Stimulated activated CD8-positive, alpha-beta memory T cell treated with anti-CD3 and anti-CD28 coated beads, Interleukin-15, amount 100 ng/mL, for 4 hours (primary cell): ENCODE measurements around the gene DERL3.

ENCODE experiments used
- DNase-seq, 2 donors: peaks; one replicate each; pipeline ENCODE4 v3.0.0-alpha.2; 2020; ENCODE audit warnings: low read depth in 2 of 2

DERL3 gene

DNA sequence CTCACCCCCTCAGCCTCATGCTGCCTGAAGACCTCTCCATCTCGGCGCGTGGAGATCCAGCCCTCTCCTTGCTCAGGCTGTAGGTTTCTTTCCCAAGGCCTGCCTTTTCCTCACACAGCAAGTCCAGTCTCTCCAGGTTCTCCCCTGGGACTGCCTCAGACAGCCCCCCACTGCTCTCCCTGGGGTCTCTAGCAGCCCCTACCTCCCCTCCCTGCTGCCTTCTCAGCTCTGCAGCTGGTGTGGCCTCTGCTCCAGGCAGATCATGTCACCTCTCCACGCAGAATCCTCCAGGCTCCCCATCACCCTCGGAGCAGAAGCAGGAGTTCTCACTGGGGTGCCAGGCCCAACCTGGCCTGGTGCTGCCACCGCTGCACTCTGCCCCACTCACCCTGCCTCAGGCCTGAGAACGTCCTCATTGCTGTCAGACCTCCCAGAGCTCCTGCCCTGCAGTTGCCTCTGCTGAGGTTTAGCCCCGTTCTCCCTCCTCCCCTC, 36.9 kb downstream of the DERL3 start:
- DNase-seq: no peak

GRCh38 chr22:23801238-23801821, 37.5 kb downstream of the DERL3 start:
- no peak for DNase-seq

DNA sequence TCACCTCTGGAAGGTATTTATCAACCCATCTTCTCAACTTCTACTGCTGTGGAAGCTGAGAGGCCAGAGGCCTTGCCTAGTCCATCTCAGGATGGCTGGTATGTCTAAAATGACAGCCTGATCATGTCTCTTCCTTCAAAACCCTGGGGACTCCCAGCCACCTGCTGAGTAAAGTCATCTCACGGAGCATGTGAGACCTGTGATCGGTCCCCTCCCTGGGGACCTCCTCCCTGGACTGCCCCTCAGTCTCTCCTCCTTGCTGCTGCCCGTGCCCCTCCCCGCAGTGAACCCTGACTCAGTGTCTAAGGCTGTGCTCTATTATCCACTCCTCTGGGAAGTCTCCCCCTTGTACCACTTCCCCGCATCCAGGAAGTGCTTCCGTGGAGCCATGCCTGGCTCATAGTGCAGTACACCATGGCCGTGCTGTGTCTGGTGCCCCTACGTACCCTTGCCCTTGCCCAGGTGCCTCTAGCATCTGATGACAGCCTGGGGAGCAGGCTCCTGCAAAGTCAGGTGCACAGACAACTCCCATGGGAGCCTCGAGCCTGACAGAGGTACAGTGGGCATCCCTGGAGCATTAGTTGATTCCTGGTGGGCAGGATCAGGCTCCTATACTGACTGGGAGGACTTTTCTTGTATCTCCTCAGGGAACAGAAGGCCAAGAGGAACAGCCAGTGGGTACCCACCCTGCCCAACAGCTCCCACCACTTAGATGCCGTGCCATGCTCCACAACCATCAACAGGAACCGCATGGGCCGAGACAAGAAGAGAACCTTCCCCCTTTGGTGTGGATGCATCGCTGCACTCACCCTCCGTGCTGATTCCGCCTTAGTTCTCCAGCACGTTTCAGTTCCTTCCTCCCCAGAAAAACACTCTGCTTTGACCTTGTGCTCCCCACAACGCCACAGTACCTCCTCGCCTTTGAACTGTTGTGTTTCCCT, 38.2 kb downstream of the DERL3 start:
- DNase-seq: no peak

GRCh38 chr22:23796461-23796860, 42.3 kb downstream of the DERL3 start:
- DNase-seq: no peak

DNA sequence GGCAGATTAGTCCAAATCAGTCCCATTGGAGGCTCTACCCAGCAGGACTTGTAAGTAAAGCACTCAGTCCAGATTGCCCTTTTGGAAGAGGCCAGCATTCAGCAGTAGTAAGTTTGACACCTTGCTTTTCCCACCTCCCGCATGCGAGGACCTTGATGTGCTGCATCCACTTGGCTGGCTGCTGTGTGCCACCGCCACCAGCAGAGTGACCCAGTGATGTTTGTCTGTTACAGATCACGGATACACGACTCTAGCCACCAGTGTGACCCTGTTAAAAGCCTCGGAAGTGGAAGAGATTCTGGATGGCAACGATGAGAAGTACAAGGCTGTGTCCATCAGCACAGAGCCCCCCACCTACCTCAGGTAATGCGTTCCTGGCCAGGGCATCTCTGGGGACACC, 45.5 kb downstream of the DERL3 start:
- DNase-seq: no peak

GRCh38 chr22:23791738-23792645, 46.8 kb downstream of the DERL3 start:
- DNase-seq: no peak

- DNase-seq: no peak
These were observed 47.7 kb downstream of the DERL3 start for GRCh38 chr22:23790819-23791737.

DNA sequence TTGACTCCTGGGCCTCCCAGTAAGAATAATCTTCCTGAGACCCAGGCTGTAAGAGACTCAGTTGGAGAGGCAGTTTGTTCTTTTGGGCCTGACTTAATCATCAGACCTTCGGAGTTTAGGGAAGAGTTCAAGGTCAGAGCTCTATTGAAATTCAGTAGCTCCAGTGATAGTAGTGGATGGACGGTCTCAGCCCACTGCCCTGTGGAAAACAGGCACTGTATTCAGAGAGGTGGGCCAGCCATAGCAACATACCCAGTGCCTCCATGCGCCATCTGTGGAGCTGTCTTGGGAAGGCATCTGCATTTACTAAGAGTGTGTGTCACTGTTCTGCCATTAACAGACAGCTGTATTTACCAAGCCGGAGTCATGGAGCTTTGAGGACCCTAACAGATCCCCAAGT, 49.2 kb downstream of the DERL3 start:
- no peak for DNase-seq

DNA sequence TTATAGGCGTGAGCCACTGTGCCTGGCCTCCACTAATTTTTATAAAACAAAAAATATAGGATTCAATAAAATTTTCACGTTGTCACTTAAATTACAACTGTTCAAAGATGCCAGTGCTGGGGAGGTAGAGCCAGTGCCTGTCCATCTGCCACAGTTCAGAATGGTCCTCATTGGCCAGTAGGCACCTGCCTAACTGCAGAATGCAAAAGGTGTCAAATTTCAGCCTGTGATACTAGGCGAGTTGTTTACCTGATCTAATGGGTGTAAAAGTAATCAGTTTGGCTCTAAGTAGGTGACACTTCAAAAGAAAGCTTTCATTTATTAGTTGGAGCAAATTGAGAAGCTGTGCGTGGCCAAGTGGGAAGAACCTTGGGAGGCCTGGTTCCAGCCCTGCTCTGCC, 49.7 kb downstream of the DERL3 start:
- DNase-seq: no peak

GRCh38 chr22:23787910-23788309, 50.9 kb downstream of the DERL3 start:
- no peak for DNase-seq

DNA sequence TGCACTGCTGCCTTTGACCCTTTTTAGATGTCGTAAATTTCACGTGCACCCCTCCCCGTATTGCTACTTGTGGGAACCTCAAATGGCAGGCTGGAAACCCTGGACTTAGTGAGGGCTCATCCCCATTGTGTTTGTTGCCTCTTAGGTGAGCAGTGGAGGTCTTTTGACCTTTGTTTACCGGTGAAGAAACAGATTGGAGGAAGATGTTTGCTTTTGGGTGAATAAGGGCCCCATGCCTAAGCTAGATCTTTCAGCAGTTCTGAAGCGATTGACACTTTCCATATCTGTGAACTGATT, 51.3 kb downstream of the DERL3 start:
- no peak for DNase-seq

DNA sequence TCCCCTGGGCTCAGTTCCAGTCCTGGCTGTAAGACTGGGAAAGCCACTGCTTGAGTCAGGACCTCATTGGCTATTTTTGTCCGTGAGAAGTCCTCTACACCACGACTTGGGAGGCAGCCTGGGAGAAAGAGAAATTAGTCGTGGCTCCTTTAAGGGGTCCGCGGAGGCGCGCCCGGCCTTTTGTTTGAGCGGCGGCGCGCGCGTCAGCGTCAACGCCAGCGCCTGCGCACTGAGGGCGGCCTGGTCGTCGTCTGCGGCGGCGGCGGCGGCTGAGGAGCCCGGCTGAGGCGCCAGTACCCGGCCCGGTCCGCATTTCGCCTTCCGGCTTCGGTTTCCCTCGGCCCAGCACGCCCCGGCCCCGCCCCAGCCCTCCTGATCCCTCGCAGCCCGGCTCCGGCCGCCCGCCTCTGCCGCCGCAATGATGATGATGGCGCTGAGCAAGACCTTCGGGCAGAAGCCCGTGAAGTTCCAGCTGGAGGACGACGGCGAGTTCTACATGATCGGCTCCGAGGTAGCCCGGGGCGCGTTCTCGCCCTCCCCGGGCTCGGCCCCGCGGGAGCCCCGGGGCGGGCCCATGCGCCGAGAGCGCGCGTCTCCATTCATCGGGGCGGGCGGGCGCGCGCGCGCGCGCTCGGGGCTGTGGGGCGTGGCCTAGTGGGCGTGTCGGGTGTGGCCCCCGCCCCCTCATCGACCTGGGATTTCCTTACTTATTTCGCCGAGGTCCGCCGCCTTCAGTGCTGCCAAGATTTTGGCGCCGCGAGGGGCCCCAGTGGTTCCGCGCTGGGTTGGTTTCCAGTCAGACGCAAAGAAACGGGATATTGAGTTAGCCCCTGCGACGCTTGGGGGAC, 51.8 kb downstream of the DERL3 start, which contains the start of gene SMARCB1:
TSS of gene SMARCB1 (plus strand) at position 215 of the 848 bp plus-strand sequence. CDS start at position 419, 204 bp downstream.
- DNase-seq: peak; percentile 75 to 76

GRCh38 chr22:23786261-23786710, 52.5 kb downstream of the DERL3 start:
- DNase-seq: no peak
